GM18508 (cell line): Measurements from ENCODE around the gene KCNIP1.

Source experiments
- ATAC-seq: cut with Tn5 transposase; IDR thresholded peaks from one replicate; pipeline ENCODE4 v1.9.1; 2021; ENCODE audit warnings: moderate number of reproducible peaks; ENCODE audit not compliant: insufficient read depth, unreplicated experiment

The KCNIP1 gene

DNA sequence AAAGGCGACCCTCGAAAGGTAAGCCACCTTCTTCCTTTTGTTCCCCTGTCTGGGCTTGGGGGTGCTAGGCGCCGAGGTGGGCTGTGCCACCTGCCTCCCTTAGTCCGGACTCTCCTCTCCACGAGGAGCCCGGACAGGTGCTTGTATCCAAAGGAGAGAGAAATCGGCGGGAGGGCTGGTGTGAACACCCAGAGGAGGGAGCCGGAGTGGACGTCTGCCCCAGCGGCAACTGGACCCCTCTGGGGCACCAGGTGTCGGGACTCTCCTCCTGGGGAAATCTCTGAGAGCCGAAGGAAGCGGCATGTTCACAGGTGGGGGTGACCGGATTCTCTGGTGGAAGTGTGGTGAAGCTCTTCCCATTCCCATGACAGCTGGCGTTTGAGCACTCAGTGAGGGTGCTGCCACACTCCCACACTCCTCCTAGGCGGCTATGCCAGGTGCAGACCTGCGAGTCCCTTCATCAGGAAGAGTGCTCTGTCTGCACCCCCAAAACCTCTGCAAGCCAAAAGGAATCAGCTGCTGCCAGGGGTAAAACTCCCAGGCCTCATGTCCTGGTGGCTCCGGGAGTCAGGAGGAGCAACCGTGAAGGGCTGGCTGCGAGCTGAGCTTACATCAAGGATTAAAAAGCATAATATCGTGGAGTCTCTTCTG lies 921 bp downstream of the KCNIP1 start:
- no peak for ATAC-seq

- no peak for ATAC-seq
These were observed 4.2 kb downstream of the KCNIP1 start for GRCh38 chr5:170508036-170508435.

GRCh38 chr5:170508660-170509347 lies 5.0 kb downstream of the KCNIP1 start:
- ATAC-seq = no peak

DNA sequence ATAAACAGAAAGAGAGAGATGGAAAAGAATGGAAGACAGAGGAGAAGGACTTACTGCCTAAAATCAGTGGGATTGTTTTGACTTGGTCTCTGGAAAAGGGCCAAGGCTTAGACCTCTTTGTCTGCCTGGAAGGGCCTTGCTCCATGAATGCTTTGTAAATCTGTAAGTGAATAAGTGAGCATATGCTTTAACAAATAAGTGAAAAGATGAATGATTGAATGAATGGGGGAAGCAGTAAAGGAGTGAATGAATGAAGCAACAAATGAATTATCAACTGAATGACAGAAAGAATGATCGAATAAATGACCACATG lies 5.5 kb downstream of the KCNIP1 start:
- ATAC-seq = no peak

DNA sequence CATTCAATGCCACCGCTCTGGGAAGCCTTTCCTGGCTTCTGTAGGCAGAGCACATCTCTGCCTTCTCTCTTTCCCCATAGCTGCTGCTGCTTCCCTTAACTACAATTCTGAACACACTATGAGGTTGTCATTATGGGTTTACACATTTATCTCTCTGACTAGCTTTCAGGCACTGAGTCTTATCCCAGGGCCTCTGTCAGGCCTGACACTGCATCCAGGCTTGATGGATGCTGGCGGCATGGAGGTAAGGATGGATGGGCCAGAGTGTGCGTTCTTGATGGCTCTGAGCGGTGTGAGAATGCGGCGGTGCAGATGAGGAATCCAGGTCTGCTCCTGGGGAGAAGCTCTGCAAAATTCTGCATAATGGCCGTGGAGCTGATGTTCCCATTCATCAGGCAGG lies 6.3 kb downstream of the KCNIP1 start:
- no peak for ATAC-seq

DNA sequence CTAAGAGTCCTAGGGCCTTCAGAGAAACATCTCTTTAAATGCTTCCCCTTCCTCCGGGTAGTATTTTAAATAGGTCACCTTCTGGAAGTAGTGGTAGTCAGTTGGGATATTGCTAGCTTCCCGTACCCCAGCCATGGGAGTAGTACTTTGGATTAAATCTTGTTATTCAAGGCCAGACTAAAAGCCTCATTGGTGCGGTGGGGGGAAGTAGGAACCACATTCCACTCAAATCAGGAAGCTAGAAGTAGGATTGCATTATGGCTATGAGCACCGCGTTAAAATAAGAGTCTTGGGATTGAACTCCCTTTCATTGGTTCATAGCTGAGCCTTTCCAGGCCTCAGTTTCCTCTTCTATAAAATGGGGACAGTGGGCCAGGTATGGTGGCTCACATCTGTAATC lies 6.7 kb downstream of the KCNIP1 start:
- no peak for ATAC-seq

DNA sequence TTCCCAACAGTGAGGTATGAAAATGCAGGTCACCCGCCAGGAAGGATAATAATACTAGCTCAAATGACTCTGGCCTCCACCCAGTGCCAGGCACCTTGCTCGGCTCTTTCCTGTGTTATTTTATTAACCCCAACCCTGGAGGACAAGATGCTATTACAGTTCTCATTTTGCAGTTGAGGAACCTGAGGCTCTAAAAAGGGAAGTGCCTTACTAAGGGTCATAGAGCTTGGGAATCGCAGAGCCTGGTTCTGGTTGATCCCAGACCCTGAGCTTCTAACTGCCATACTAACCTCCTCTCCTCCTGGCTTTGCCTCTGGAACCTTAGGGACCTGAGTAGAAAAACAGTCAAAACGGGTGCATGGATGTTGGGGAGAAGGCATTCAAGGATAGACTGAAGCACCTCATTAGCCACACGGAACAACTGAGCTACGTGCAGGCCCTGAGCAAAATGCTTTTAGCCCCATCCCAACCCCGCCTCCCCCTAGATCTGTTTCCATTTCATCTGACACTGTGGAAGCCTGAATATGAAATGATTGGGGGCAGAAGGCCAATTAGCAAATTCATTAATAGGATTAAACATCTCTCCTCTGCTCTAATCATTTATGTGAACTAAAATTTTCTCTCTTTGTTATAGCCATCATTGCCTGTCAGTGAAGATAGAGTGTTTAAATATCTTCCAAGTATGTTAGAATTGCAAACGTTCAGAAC lies 7.9 kb downstream of the KCNIP1 start:
- ATAC-seq = no peak

DNA sequence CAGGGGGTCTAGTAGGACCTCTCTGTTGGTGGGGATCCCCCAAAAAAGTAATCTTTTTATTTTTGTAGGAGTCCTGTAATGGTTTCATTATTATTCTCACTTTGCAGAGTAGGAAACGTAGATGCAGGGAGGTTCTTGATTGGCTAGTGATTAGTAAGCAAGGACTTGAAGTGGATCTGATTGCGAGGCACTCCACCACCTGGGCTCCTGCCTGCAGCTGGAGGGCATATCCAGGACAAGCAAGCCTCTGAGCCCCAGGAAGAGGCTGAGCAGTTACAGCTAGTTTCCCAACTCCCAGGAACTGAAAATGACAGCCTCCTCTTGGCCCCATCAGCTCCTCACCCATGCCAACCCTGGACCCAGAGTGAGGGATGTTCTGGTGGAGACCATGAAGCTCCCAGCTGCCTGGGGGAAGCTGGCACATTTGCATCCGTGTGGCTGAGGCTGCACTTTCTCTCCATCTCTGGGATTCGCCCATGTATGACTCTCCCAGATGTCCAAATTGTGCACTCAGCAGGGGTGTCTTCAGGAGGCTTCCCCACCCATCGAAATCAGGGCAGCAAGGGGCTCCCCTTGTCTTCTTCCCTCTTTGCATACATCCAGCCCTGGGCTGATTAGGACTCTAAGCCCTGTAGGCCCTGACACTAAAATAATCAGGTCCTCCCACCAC lies 10.2 kb downstream of the KCNIP1 start:
- ATAC-seq = no peak

DNA sequence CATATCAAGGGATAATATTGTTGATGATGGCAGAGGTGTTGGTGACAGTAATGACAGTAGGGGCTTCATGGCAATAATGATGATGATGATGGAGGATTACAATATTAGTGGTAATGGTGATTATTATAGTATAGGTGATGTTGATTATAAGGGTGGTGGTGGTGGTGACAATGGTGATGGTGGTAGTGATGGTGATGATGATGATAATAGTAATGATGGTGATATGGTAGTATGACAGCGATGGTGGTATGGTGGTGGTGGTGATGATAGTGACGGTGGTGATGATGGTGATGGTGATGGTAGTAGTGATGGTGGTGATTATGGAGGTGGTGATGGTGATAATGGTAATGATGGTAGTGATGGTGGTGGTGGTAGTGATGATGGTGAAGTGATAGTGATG lies 13.6 kb downstream of the KCNIP1 start:
- no peak for ATAC-seq

- no peak for ATAC-seq
These were observed 14.5 kb downstream of the KCNIP1 start for GRCh38 chr5:170518277-170518676.

DNA sequence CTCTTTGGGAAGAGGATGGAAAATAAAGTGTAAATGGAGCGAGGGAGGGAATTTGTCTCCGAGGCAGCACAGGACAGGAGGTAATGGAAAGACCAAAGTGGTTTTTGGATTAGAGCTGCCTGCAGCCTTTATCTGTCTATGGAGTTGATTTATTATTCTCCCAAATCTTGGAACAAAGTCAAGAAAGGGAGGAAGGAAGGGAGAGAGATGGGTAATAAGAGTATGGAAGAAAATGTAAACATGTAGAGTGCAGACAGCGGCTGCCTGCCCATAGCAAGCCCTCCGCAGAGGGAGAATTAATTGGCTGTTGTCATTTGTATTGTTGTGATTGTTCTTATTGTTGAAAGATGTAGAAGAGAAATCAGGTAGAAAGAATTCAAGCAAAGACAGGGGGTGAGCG lies 15.7 kb downstream of the KCNIP1 start:
- ATAC-seq = no peak

- no peak for ATAC-seq
These were observed 16.6 kb downstream of the KCNIP1 start for GRCh38 chr5:170520372-170520771.

DNA sequence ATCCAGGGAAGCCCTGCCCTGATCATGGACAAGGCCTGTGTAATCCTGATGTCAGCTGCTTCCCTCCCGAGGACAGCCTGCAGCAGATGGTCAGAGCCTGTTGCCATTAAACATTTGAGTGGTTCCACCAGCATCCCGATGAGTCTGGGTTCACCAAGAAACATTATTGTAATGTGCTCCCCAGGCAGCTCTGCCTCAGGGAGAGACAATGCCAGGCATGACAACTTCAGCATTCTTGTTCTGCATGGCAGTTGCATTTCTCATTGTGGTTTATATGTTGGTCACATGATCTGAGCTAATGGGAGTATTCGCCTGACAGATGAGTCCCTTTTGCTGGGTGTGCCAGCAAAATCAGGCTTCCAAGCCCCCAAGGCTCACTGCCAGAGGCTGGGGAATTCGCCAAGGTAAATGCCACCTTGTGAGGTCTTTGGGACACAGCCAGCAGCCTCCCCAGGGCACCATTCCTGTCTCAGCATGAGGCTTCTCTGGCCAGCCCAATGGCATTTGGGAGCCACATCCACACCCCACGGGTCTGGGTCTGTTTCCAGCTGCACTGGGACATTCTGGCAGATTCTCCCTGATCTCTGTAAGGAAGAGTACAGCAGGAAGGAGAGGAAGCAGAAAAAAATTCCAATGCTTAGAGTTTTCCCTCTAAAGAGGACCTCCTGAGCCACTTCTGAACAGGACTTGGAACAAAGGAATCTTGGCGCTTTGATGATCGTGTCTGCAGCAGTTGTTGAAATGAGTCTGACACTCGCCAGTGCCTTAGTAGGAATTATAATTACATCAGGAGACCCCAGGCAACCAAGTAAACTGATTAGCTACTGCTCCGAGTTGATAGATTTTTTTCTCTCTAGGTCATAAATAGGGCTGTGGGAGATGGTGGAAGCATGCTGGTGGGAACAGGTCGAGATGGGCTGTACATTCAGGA lies 18.7 kb downstream of the KCNIP1 start:
- no peak for ATAC-seq

GRCh38 chr5:170523142-170523551 lies 19.3 kb downstream of the KCNIP1 start:
- no peak for ATAC-seq

DNA sequence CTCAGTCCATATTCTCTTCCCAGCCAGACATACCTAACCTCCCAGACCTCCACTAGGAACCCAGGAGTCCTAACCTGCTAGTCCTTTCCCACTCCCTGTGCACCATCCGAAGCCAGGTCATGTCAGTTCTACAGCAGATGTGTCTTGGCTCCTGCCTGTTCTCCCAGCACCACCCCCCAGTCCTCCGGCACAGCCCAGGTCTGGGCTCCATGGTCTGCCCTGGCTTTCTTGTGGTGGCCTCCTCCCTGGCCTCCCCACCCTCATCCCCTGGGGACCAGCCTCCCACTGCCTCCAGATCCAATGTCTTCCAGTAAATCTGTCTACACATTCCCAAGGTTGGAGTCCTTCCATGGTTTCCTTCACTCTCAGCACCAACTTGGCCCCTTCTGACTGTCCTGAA lies 20.0 kb downstream of the KCNIP1 start:
- no peak for ATAC-seq

- ATAC-seq = no peak
These were observed 20.8 kb downstream of the KCNIP1 start for GRCh38 chr5:170524576-170524975.

DNA sequence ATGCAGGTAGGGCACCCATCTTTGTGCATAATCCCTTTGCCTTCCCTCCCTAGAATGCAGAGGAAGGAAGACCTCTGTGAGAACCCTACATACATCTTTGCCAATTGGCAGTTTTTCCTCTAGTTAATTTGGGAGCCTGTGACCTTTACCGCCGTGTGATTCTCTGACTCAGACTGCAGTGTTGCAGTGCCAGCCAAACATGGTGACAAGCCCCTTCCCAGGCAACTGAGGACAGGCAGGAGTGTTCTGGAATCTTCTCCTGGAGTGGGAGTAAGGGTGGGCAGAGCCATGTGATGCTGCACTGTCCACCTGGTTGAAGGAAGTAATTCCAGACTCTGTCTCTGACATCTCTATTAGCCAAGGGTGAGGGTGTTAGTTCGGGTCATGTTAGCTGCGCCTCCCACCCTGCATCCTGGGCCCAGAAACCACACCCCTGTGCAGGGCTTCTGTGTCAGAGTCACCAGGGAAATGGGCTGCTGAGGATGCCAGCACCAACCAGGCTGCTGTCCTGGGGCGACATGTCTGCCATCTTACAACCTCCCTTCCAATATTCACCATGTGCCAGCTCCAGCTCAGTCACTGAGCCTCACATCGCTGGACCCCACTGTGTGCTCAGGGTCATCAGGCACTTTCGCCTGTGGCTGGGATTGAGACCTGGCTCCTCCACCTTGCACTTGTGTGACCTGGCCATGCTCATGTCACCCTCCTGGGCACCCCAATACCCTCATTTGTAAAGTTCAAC lies 21.8 kb downstream of the KCNIP1 start:
- no peak for ATAC-seq

DNA sequence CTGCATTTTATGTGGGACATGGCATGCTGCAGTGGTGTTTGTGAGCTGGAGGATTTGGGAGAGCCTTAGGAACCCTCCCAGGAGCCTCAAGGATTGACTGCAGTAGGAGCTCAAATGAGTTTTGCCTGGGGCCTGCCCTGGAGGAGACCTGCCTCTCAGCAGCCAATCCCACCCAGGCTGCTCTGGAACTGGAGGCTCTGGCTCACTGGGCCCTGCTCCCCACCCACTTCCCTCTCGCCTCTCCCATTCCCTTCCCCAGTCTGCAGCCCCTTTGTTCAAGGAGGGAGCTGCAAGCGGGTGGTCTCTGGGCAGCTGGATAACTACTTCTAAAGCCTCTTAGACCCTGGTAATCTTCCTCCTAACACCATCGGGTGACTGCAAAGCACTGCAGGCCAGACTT lies 24.2 kb downstream of the KCNIP1 start:
- no peak for ATAC-seq

DNA sequence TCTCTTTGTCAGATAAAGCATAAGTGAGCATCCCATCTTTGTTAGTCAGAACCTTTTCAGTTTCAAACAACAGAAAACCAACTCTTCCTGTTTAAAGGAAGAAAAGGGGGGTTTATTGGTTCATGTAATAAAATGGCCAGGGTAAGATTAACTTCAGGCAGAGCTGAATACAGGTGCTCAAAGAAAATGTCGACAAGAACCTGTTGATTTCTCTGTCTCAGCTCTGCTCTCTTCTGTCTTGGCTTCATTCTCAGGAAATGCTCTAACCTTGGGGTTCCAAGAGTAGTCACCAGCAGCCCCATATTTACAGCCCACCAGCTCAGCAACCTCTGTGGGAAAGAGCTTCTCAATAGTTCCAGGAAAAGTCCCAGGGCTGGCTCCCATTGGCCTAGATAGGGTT lies 25.2 kb downstream of the KCNIP1 start:
- ATAC-seq = no peak

DNA sequence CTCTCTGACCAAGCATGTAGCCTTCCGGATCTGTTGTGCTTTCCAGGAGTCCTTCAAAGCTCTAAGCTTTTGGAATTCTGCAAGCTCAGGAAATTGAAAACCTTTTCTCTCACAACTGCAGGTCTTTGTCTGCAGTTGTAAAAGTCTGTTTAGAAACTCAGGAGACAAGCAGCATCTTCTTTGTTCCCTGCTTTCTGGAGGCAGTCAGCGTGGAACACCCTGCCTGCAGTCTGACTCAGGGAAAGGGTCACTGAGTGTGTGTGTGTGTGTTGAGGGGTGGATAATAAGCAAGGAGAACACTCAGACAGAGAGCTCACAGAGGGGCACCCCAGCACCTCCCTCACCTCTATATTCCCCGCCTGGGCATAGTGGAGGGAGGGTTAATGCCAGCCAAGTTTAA lies 29.1 kb downstream of the KCNIP1 start:
- ATAC-seq = no peak
